HG02763 (cell line): Measurements from ENCODE around the gene TMEM114.
"Not testable (repeated sequence)": the region's sequence is repeated elsewhere in the genome, so short reads cannot be mapped to it uniquely, and the experiment has no call there.

Experiments used
- ATAC-seq: cut with Tn5 transposase; IDR thresholded peaks from one replicate; pipeline ENCODE4 v1.9.1; 2021; ENCODE audit warnings: mild to moderate bottlenecking, moderate library complexity; ENCODE audit not compliant: unreplicated experiment

Gene TMEM114

GRCh38 chr16:8576141-8577004 lies 13.9 kb downstream of the TMEM114 start:
- ATAC-seq = no peak

- no peak for ATAC-seq
Measured at GRCh38 chr16:8575399-8575798, 14.9 kb downstream of the TMEM114 start.

GRCh38 chr16:8572919-8573724 lies 17.2 kb downstream of the TMEM114 start:
- no peak for ATAC-seq

- no peak for ATAC-seq
Measured at GRCh38 chr16:8572063-8572918, 18.0 kb downstream of the TMEM114 start.

- no peak for ATAC-seq
Measured at GRCh38 chr16:8571061-8571596, 19.2 kb downstream of the TMEM114 start.

GRCh38 chr16:8570393-8570792 lies 19.9 kb downstream of the TMEM114 start:
- not testable (repeated sequence) for ATAC-seq

GRCh38 chr16:8569650-8570346 lies 20.5 kb downstream of the TMEM114 start:
- ATAC-seq = no peak

- no peak for ATAC-seq
Measured at GRCh38 chr16:8568231-8568617, 22.1 kb downstream of the TMEM114 start.

- peak; percentile 81 for ATAC-seq
Measured at GRCh38 chr16:8567355-8568230, 22.7 kb downstream of the TMEM114 start.

GRCh38 chr16:8565498-8565897 lies 24.8 kb downstream of the TMEM114 start:
- no peak for ATAC-seq

- no peak for ATAC-seq
Measured at GRCh38 chr16:8564934-8565345, 25.4 kb downstream of the TMEM114 start.

- ATAC-seq = not testable (repeated sequence)
Measured at GRCh38 chr16:8563944-8564540, 26.3 kb downstream of the TMEM114 start.

- ATAC-seq = no peak
Measured at GRCh38 chr16:8561496-8561895, 28.8 kb downstream of the TMEM114 start.

- ATAC-seq = no peak
Measured at GRCh38 chr16:8555400-8555799, 34.9 kb downstream of the TMEM114 start.

GRCh38 chr16:8554881-8555280 lies 35.4 kb downstream of the TMEM114 start:
- ATAC-seq = no peak

- ATAC-seq = no peak
Measured at GRCh38 chr16:8554022-8554421, 36.3 kb downstream of the TMEM114 start.

- no peak for ATAC-seq
Measured at GRCh38 chr16:8552487-8553221, 37.7 kb downstream of the TMEM114 start.
